GM21447 (cell line): ENCODE measurements around the gene PRDX1.

ENCODE experiments used
- ATAC-seq: cut with Tn5 transposase; IDR thresholded peaks from one replicate; pipeline ENCODE4 v1.9.1; 2021; ENCODE audit not compliant: unreplicated experiment

PRDX1 gene

GRCh38 chr1:45521413-45522323 is at the start of gene PRDX1:
Gene PRDX1 (minus strand): TSS chr1:45521884. CDS start chr1:45519043, 2,841 bp downstream.
- ATAC-seq = peak; percentile 83

DNA sequence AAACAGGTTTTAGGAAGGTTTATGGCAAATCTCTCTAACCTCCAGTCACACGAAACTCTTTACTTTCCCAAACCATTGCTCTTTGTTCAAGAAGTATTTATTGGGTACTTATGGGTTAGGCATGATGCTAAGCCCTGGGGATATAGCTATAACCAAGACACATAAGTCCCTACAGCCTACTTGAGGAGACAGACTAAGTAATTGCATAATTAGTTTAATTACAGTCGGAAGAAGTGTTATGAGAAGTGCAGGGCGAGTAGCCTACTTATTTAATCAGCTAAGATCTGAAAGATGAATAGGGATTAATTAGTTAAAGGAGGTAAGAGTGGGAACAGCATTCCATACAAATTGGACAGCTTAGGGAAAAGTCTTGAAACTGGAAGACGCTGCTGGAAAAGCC is 48.9 kb upstream of the PRDX1 start:
- no peak for ATAC-seq

DNA sequence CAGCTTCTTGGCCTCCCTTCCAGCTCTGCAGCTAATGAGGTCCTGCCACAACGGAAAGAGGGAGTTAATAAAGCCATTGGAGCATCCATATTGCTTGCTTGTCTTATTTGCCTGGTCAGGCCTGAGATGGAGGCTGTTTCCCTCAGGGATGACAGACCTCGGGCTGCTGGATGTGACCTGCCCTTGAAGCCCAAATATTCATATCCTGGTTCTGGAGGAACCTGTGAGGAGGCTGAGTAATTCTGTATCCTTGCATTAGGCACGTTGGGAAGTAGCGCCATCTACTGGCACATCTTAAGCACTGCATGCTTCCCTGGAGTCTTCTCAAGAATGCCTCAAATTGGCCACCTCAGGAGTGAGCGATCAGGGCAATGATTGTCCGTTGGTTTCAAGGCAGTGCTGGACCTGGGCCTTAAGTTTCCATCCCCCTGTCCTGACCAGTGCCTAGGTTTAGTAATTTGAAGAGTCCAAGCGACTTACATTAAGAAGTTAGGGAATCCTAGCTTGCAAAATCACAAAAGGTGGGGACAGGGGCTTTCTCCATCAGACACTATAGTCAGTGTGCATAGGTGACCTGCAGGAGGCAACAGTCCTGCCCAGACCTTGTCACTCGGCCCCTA is 48.4 kb upstream of the PRDX1 start:
- no peak for ATAC-seq

DNA sequence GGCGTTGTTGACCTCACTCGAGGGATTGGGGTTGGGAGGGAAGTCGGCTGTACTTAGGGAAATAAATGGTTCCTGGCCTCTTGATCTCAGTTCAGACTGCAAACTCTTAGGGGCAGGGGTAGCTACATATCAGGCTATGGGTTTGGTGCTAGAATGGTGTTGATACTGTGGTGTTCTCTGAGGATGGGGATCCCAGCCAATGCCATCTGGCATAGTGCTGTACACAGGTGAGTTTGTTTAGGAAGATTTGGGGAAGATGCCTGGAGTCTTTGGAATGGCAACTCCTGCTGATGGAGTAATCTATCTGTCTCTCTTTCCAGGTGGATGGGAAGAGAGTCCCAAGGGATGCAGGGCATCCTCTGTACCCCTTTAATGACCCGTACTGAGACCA is 47.9 kb upstream of the PRDX1 start:
- no peak for ATAC-seq

GRCh38 chr1:45568421-45568820 is 46.7 kb upstream of the PRDX1 start:
- ATAC-seq = no peak

DNA sequence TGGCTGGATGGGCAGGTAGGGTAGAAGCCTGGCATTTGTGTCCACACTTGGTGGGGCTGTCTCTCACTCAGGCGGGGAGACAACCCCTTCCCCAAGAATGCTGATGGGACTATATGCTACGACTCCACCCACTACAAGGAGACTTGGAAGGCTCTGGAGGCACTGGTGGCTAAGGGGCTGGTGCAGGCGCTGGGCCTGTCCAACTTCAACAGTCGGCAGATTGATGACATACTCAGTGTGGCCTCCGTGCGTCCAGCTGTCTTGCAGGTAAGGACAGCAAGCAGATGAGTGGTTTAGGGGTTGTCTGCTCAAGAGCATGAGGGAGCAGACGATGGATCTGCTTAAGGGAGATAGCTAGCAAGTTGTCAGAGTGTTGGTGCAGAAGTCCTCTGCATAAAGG is 46.2 kb upstream of the PRDX1 start:
- ATAC-seq = no peak

GRCh38 chr1:45566722-45567121 is 45.0 kb upstream of the PRDX1 start:
- ATAC-seq = no peak

DNA sequence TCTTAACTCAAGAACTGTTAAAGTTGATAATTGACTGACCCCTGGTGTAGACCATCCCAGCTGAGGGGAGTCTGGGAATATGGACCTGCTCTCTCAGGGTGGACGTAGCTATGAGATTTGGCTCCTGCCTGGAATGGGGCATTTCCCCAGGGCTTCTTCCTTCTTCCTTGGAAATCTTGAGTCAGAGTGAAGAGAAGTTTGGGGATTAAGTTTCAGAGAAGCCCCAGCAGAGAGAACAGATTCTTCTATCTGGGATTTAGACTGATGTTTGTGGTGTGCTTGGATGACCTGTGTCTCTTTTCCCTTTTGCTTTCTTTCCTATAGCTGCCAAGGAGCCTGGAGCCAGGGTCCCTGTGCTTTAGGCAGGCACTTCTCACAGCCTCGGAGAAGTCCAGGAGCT is 42.2 kb upstream of the PRDX1 start:
- ATAC-seq = no peak

DNA sequence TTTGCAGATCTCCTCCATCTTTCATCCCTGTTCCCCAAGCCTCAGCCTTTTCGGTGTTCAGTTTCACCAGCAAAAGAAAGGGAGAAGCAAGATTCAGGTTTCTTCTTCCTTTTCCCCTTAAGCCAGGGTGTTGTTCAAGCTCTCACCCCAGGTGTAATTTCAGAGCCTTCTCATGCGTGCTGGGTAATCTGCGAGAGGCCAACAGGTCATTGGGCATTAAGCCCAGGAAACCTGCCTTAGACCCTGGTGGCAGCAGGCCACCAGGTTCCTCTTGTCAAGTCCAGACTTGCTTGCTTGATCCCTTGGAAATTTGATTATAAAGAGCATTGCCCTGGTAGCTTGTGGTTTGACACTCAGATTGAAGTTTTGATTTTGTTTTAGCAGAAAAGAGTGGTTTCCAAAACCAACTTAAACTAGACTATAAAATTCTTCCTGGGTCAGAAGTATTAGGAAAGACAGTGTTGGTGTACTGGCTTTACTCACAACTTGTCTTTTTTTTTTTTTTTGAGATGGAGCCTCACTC is 35.8 kb upstream of the PRDX1 start:
- ATAC-seq = no peak

- no peak for ATAC-seq
Measured at GRCh38 chr1:45554198-45554597, 32.5 kb upstream of the PRDX1 start.

DNA sequence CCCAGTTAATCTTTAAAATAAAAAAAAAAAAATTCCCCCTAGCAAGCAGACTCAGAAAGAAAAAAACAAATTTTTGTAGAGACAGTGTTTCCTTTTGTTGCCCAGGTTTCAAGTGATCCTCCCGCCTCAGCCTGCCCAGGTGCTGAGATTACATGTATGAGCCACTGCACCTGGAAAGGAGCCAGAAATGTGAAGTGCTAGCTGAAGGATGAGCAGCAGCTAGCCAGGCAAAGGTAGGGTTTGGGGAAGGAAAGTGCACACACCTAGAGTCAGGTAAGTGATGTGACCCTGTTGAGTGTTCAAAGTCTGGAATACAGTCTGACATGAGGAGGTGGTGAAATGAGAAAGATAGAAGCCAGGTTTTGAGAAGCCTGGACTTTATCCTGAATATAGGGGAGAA is 30.6 kb upstream of the PRDX1 start:
- ATAC-seq = no peak

- no peak for ATAC-seq
Measured at GRCh38 chr1:45551684-45552083, 30.0 kb upstream of the PRDX1 start.

- ATAC-seq = peak; percentile 84
Measured at GRCh38 chr1:45550401-45551351, 29.0 kb upstream of the PRDX1 start, which contains the start of gene AKR1A1. Gene AKR1A1 (plus strand): TSS chr1:45550826. CDS start chr1:45561795, 10,969 bp downstream.

DNA sequence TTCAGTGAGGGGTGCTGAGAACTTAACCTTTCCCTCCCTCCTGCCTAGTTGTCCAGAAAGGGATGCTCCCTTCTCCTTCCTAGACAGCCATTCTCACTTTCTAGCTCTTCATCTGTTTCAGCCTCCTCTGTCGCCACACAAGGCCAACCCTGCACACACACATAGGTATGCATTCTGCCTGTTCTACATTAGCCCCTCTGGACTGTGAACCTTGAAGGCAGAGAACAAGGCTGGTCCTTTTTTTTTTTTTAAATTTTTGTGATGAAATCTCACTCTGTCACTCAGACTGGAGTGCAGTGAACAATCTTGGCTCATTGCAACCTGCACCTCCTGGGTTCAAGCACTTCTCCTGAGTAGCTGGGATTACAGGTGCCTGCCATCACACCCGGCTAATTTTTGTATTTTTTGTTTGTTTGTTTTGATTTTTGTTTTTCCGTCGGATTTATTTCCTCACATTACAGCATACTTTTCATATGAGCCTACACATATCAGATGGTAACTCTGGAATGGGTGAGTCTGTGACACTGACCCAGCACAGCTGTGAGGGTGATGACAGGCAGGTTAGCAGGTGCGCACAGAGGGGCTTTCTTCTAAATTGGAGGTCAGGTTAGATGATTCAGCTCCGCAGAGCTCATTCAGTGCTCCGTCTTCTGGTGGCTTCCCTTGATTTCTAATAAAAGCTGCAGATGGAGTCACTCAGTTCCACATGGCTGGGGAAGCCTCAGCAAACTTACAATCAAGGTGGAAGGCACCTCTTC is 24.0 kb upstream of the PRDX1 start:
- no peak for ATAC-seq

- peak; percentile 51 for ATAC-seq
Measured at GRCh38 chr1:45545019-45545493, 23.4 kb upstream of the PRDX1 start.

- ATAC-seq = no peak
Measured at GRCh38 chr1:45544530-45544929, 22.8 kb upstream of the PRDX1 start.

DNA sequence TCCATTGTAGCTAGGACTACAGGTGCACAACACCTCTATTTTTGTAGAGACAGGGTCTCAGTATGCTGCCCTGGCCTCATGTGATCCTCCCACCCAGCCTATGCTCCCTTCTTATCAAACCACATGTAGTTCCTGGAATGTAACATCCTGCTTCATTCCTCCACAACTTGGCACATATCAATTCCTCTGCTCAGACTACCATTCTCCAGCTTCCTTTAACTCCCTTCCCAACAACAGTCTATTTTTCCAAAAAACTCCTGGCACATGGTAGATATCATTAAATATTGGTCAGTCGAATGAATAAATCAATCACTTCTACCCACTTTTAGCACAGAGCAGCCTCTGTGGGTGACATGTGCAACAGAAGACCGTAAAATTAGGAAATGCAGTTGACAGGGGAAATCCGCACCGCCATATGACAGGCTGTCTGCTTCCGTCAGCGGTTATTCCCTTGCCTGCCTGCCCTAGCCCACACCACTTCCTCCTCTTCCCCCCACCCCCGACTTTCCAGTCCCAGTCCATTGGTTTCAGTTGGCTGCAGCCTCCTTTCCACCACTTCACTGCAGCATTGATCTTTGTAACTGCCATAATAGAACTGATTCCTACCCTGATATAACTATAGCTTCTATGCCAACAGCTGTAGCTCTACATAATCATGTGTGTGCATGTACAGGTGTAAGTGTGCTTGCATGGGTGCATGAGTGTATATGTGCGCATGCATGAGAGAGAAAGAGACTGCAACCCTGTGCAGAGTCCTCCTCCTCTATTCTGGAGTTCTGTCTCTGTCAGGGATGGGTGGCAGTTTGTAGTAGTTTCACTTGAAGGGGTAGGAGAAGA is 22.1 kb upstream of the PRDX1 start:
- peak; percentile 61 for ATAC-seq

DNA sequence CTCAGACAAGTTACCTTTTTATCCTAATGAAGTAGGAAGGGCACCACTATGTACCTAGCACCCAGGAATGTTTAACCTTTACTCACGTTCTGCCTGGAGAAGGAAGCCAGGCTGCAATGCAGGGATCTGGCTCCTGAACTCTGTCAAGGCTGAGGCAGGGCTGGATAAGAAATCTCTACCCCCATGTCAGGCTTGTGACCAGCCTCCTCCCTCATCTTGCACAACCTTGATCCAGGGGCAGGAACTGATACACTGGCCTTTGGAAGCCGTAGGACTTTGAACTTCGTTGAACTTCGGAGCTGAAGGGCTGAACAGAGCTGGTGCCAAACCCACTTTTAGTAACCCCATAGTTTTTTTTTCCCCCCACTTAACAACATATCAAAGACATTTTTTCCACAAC is 20.9 kb upstream of the PRDX1 start:
- no peak for ATAC-seq

DNA sequence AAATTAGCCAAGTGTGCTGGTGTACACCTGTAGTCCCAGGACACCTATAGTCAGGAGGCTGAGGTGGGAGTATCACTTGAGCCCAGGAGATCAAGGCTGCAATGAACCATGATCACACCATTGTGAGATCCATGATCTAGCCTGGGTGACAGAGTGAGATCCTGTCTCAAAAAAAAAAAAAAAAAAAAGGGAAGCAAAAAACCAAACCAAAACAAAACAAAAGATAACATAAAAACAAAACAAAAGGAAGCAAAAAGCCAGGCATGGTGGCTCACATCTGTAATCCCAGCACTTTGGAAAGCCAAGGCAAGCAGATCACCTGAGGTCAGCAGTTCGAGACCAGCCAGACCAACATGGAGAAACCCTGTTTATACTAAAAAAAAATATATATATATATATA is 19.5 kb upstream of the PRDX1 start:
- no peak for ATAC-seq
